ENCODE measurements around the gene TMPRSS9. TPM values are rescaled to one million over a fixed set of nuclear protein-coding genes. Genes with fewer than 3 reads are reported as not detected.

Gene TMPRSS9
- total RNA-seq, 1 donor from 2014 or later, result not detected

- Mint-ChIP-seq H3K27ac (no peak overlapping the region), H3K27me3 (no peaks in the 10 kb centered on the region), H3K36me3 (ENCODE audit: insufficient read depth) (peaks cover 3% of the 10 kb centered on the region), H3K9me3 (ENCODE audit: low read depth) (no peaks in the 10 kb centered on the region), H3K4me3 (ENCODE audit: low read depth) (no peak overlapping the region), H3K4me1 (ENCODE audit: low read depth) (peaks cover 2% of the 10 kb centered on the region)
- no peak for TF ChIP-seq CTCF (IDR thresholded peaks at IDR 0.05; ENCODE audit: unreplicated experiment)
- no peak for DNase-seq (ENCODE audit: low spot score, unreplicated experiment)
Observed at GRCh38 chr19:2421581-2422306, 61.7 kb downstream of the TMPRSS9 start.

- no peak for TF ChIP-seq CTCF (IDR thresholded peaks at IDR 0.05; ENCODE audit: unreplicated experiment)
- no peaks in the 10 kb centered on the region for H3K36me3 Mint-ChIP-seq (ENCODE audit: insufficient read depth)
- no peak overlapping the region for H3K4me3 Mint-ChIP-seq (ENCODE audit: low read depth)
- H3K4me1 Mint-ChIP-seq (ENCODE audit: low read depth), result peaks cover 6% of the 10 kb centered on the region
- no peak overlapping the region for H3K27ac Mint-ChIP-seq
- no peaks in the 10 kb centered on the region for H3K27me3 Mint-ChIP-seq
- H3K9me3 Mint-ChIP-seq (ENCODE audit: low read depth), result no peaks in the 10 kb centered on the region
- DNase-seq (ENCODE audit: low spot score, unreplicated experiment), result no peak
Observed at GRCh38 chr19:2423071-2423914, 63.2 kb downstream of the TMPRSS9 start.

- Mint-ChIP-seq H3K4me3 (ENCODE audit: low read depth) (no peak overlapping the region), H3K9me3 (ENCODE audit: low read depth) (no peaks in the 10 kb centered on the region), H3K27ac (no peak overlapping the region), H3K4me1 (ENCODE audit: low read depth) (peaks cover 8% of the 10 kb centered on the region), H3K27me3 (no peaks in the 10 kb centered on the region), H3K36me3 (ENCODE audit: insufficient read depth) (no peaks in the 10 kb centered on the region)
- DNase-seq (ENCODE audit: low spot score, unreplicated experiment), result no peak
- TF ChIP-seq CTCF (IDR thresholded peaks at IDR 0.05; ENCODE audit: unreplicated experiment), result no peak
Observed at GRCh38 chr19:2423915-2424685, 64.0 kb downstream of the TMPRSS9 start.

GRCh38 chr19:2424686-2425621 lies 64.9 kb downstream of the TMPRSS9 start:
- no peaks in the 10 kb centered on the region for H3K9me3 Mint-ChIP-seq (ENCODE audit: low read depth)
- H3K4me3 Mint-ChIP-seq (ENCODE audit: low read depth), result peak overlapping the region; percentile 16
- H3K4me1 Mint-ChIP-seq (ENCODE audit: low read depth), result peaks cover 8% of the 10 kb centered on the region
- TF ChIP-seq CTCF (IDR thresholded peaks at IDR 0.05; ENCODE audit: unreplicated experiment), result peak; percentile 48
- H3K27ac Mint-ChIP-seq, result no peak overlapping the region
- H3K36me3 Mint-ChIP-seq (ENCODE audit: insufficient read depth), result peaks cover 2% of the 10 kb centered on the region
- peak; percentile 61 for DNase-seq (ENCODE audit: low spot score, unreplicated experiment)
- no peaks in the 10 kb centered on the region for H3K27me3 Mint-ChIP-seq
